ENCODE measurements around the gene MOCOS. TPM values are rescaled to one million over a fixed set of nuclear protein-coding genes. Genes with fewer than 3 reads are reported as not detected.

The MOCOS gene
- total and polyA plus RNA-seq, 2 of the 8 experiments (the other 6 are each of a cell fraction or from before 2014, with no cell fraction given), result 4.7 to 5.8 TPM

GRCh38 chr18:36177913-36178312 lies 9.4 kb upstream of the MOCOS start (continued):
- no peak for TF ChIP-seq CHD7 (IDR thresholded peaks at IDR 0.05; ENCODE audit: insufficient replicate concordance, low read length)

All from H1 (cell line).